Common myeloid progenitor, CD34-positive (primary cell): ENCODE data around the gene SYNM.

Experiments
- CTCF ChIA-PET: fragments of 350-600 bp; sonication (Branson Sonifier 250); formaldehyde crosslinking; loops from one replicate; lab custom pipeline; 2021; ENCODE audit warnings: antibody characterized with exemption; lab: Charles Lee
- POLR2A ChIA-PET: fragments of 350-600 bp; sonication (Branson Sonifier 250); formaldehyde crosslinking; loops from one replicate; lab custom pipeline; 2021; ENCODE audit warnings: antibody characterized with exemption; lab: Charles Lee
- DNase-seq, 3 donors: peaks; one replicate each; pipeline versions ENCODE4 v3.0.0 to v3.0.0-alpha.2; 2013
- H3K27ac ChIP-seq, 2 experiments: 1 replicate in 1 of 2; 2 replicates in 1 of 2; pipeline ENCODE4 v1.7.0; 2013; ENCODE audit warnings: inconsistent platforms in 2 of 2, low read length in 2 of 2, mild to moderate bottlenecking in 2 of 2, low read depth in 1 of 2, moderate library complexity in 1 of 2; ENCODE audit not compliant: severe bottlenecking in 2 of 2, insufficient read depth in 1 of 2, poor library complexity in 1 of 2
- H3K27me3 ChIP-seq, 5 experiments: replicated peaks in 2 of 5; 1 replicate in 3 of 5; 2 replicates in 2 of 5; pipeline versions ENCODE4 v1.6.1 to v1.7.0; 2013; ENCODE audit warnings: low read length in 4 of 5, mild to moderate bottlenecking in 2 of 5, moderate library complexity in 2 of 5, inconsistent platforms in 1 of 5; ENCODE audit not compliant: insufficient read depth in 5 of 5, control insufficient read depth in 4 of 5
- H3K36me3 ChIP-seq, 4 experiments: 1 replicate in 2 of 4; 2 replicates in 2 of 4; pipeline versions ENCODE4 v1.6.1 to v1.7.0; 2013; ENCODE audit warnings: low read length in 3 of 4, control low read depth in 1 of 4, mild to moderate bottlenecking in 1 of 4; ENCODE audit not compliant: control insufficient read depth in 4 of 4, insufficient read depth in 4 of 4
- H3K4me1 ChIP-seq, 4 experiments: 1 replicate in 3 of 4; 2 replicates in 1 of 4; pipeline versions ENCODE4 v1.6.1 to v1.7.1; 2013; ENCODE audit warnings: low read length in 3 of 4, mild to moderate bottlenecking in 3 of 4, control low read depth in 1 of 4, inconsistent platforms in 1 of 4, moderate library complexity in 1 of 4; ENCODE audit not compliant: control insufficient read depth in 4 of 4, insufficient read depth in 4 of 4; ENCODE audit errors: control extremely low read depth in 1 of 4
- H3K4me3 ChIP-seq, 7 experiments: 1 replicate in 4 of 7; 2 replicates in 3 of 7; pipeline versions ENCODE4 v1.5.1 to v1.7.0; 2013; ENCODE audit warnings: mild to moderate bottlenecking in 7 of 7, low read length in 6 of 7, moderate library complexity in 6 of 7, inconsistent platforms in 2 of 7, low read depth in 2 of 7, control low read depth in 1 of 7; ENCODE audit not compliant: insufficient read depth in 4 of 7, control insufficient read depth in 1 of 7; ENCODE audit errors: extremely low read depth in 1 of 7
- H3K9me3 ChIP-seq, 5 experiments: 1 replicate in 4 of 5; 2 replicates in 1 of 5; pipeline versions ENCODE4 v1.6.1 to v1.7.1; 2013; ENCODE audit warnings: low read length in 4 of 5, mild to moderate bottlenecking in 2 of 5, inconsistent platforms in 1 of 5, low read depth in 1 of 5, moderate library complexity in 1 of 5; ENCODE audit not compliant: control insufficient read depth in 4 of 5, insufficient read depth in 2 of 5; ENCODE audit errors: control extremely low read depth in 1 of 5
- WGBS: methylation state at CpG from one replicate; pipeline ENCODE4 v1.1.5; 2013; ENCODE audit not compliant: insufficient coverage; 5-methylcytosine and 5-hydroxymethylcytosine counted together

SYNM gene

DNA sequence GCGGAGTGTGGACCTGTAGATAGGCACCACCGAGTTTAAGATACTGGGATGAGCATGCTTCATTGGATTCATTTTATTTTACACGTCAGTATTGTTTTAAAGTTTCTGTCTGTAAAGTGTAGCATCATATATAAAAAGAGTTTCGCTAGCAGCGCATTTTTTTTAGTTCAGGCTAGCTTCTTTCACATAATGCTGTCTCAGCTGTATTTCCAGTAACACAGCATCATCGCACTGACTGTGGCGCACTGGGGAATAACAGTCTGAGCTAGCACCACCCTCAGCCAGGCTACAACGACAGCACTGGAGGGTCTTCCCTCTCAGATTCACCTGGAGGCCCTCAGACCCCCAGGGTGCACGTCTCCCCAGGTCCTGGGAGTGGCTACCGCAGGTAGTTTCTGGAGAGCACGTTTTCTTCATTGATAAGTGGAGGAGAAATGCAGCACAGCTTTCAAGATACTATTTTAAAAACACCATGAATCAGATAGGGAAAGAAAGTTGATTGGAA is 29.5 kb downstream of the SYNM start:
- H3K9me3 ChIP-seq = no peaks in the 10 kb centered on the region
- no peak overlapping the region for H3K27ac ChIP-seq
- H3K27me3 ChIP-seq = no peaks in the 10 kb centered on the region
- ChIA-PET CTCF (no interaction called here), POLR2A (no interaction called here)
- no peaks in the 10 kb centered on the region for H3K4me1 ChIP-seq
- WGBS = 86% methylated on average over 6 of the region's 11 CpGs
- no peak overlapping the region for H3K4me3 ChIP-seq
- DNase-seq = no peak
- H3K36me3 ChIP-seq = peaks cover 0 to 5% (median 0%) of the 10 kb centered on the region in 4 experiments

DNA sequence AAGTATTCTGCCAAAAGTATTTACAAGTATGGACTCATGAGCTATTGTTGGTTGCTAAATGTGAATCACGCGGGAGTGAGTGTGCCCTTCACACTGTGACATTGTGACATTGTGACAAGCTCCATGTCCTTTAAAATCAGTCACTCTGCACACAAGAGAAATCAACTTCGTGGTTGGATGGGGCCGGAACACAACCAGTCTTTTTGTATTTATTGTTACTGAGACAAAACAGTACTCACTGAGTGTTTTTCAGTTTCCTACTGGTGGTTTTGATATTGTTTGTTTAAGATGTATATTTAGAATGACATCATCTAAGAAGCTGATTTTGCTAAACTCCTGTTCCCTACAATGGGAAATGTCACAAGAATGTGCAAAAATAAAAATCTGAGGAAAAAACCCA is 30.3 kb downstream of the SYNM start:
- POLR2A ChIA-PET = no interaction called here
- CTCF ChIA-PET = no interaction called here

DNA sequence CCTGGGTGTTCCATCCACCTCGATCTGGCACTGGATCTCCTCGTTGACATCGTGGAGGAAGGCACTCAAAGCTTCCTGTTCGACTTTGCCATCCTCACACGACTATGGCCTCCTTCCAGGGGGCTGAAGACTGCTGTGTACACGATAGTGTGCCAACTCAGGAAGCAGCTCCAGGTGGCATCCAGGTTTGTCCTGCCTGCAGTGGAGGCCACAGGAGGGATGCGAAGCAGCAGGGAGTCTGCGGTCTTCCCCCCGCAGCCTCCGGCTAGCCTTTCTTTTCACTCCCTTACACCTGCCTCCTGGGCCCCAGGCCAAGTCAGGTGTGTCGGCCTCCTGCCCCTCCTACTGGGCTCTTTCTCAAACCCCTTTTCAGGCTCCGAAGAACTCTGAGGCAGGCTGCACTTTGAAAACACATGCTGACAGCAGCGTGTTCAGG is 32.2 kb downstream of the SYNM start:
- WGBS = 99% methylated on average over 13 of the region's 13 CpGs
- CTCF ChIA-PET = no interaction called here
- no peak overlapping the region for H3K27ac ChIP-seq

More for the DNA sequence above, 30.3 kb downstream of the SYNM start:
- DNase-seq = no peak
- H3K9me3 ChIP-seq = no peaks in the 10 kb centered on the region
- no peak overlapping the region for H3K4me3 ChIP-seq
- H3K27ac ChIP-seq = no peak overlapping the region
- no peaks in the 10 kb centered on the region for H3K27me3 ChIP-seq
- peaks cover 0 to 5% (median 0%) of the 10 kb centered on the region in 4 experiments for H3K36me3 ChIP-seq
- WGBS = 91% methylated on average over 4 of the region's 4 CpGs
- no peaks in the 10 kb centered on the region for H3K4me1 ChIP-seq

DNA sequence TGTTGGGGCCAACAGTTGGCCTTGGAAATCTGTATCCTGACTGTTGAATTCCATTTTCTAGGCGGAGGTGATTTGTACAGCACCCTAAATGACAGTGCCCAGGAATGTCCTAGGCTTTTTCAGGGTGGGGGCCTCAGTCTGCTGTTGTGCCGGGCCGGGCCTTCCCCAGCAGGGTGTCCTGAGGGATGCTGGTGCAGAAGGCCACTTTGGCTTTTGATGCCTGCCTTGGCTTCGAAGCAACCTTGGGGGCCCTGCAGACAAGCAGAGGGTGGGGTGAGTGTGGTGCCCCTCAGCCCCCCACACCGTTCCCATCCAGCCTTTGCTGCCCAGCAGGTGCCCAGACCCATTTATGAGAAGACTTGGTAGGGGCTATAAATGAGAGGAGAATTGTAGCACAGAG is 33.0 kb downstream of the SYNM start:
- Histone ChIP-seq H3K9me3 (peaks cover 0 to 3% (median 0%) of the 10 kb centered on the region in 5 experiments), H3K4me3 (no peak overlapping the region), H3K4me1 (no peaks in the 10 kb centered on the region), H3K36me3 (peaks cover 0 to 5% (median 0%) of the 10 kb centered on the region in 4 experiments), H3K27me3 (no peaks in the 10 kb centered on the region), H3K27ac (no peak overlapping the region)
- DNase-seq = no peak
- 100% methylated on average over 2 of the region's 5 CpGs for WGBS
- CTCF ChIA-PET = no interaction called here
- POLR2A ChIA-PET = no interaction called here

More for the DNA sequence above, 32.2 kb downstream of the SYNM start:
- Histone ChIP-seq H3K36me3 (peaks cover 0 to 5% (median 0%) of the 10 kb centered on the region in 4 experiments), H3K9me3 (peaks cover 0 to 2% (median 0%) of the 10 kb centered on the region in 5 experiments), H3K27me3 (no peaks in the 10 kb centered on the region), H3K4me1 (no peaks in the 10 kb centered on the region), H3K4me3 (no peak overlapping the region)
- DNase-seq = no peak
- POLR2A ChIA-PET = no interaction called here

DNA sequence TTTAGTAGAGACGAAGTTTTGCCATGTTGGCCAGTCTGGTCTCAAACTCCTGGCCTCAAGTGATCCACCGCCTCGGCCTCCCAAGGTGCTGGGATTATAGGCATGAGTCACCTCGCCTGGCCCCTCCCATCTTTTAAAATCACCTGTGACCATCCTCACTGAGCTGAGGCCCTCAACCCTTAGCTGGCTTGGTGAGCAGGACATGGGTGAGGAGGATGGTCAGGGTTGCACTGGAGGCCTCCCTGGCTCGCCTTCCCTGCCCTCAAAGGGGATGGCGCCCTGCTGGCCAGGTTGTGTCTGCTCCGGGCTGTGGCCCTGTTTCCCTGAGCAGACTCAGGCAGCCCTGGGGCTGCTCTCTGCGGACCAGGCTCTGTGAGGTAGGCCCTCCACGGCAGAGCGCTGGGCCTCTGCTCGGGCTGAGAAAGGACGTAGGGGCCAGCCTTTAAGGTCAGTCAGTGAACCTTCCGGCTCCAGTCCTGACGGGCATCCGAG is 33.7 kb downstream of the SYNM start:
- WGBS = 95% methylated on average over 15 of the region's 15 CpGs
- H3K4me1 ChIP-seq = no peaks in the 10 kb centered on the region
- POLR2A ChIA-PET = no interaction called here

DNA sequence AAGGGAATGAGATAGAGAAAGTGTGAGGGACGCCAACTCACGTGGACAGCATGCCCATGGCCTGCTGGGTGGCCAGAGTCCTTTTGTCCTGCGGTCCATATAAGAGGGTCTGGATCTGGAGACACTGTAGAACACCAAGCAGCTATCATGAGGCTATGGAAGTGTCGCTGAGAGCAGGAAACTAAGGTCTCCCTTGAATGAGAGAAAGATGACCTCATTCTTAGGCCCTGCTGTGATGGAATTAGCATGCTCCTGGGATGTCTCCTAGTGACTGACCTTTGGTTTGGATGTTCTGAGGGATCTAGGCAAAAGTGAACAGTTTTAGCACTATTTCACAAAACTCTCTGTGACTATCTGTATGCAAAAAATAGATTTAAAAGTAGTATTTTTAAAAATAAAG is 34.4 kb downstream of the SYNM start:
- H3K4me1 ChIP-seq = no peaks in the 10 kb centered on the region
- ChIA-PET CTCF (no interaction called here), POLR2A (no interaction called here)
- H3K27me3 ChIP-seq = no peaks in the 10 kb centered on the region
- H3K36me3 ChIP-seq = peaks cover 0 to 5% (median 0%) of the 10 kb centered on the region in 4 experiments
- no peak overlapping the region for H3K4me3 ChIP-seq
- peaks cover 0 to 3% (median 0%) of the 10 kb centered on the region in 5 experiments for H3K9me3 ChIP-seq
- no peak overlapping the region for H3K27ac ChIP-seq
- DNase-seq = no peak
- 92% methylated on average over 3 of the region's 4 CpGs for WGBS

More for the DNA sequence above, 33.7 kb downstream of the SYNM start:
- no peak for DNase-seq
- Histone ChIP-seq H3K4me3 (no peak overlapping the region), H3K36me3 (peaks cover 0 to 5% (median 0%) of the 10 kb centered on the region in 4 experiments), H3K27me3 (no peaks in the 10 kb centered on the region), H3K9me3 (peaks cover 0 to 3% (median 0%) of the 10 kb centered on the region in 5 experiments), H3K27ac (no peak overlapping the region)
- CTCF ChIA-PET = no interaction called here

DNA sequence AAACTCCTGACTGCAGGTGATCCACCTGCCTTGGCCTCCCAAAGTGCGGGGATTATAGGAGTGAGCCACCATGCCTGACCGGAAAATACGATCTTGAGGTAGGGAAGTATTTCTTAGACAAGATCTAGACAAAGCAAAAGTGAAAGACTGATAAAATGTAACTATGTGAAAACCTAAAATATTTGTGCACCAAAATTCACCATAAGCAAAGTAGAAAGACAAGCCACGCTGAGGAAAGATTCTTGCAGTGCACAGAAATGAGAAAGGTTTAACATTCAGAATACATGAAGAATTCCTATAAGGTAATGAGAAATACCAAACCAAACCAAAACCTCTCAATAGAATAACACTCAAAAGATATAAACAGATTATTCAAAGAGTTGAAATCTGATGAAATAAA is 35.7 kb downstream of the SYNM start:
- Histone ChIP-seq H3K9me3 (peaks cover 0 to 3% (median 0%) of the 10 kb centered on the region in 5 experiments), H3K27me3 (no peaks in the 10 kb centered on the region), H3K4me1 (peaks cover 0 to 2% (median 0%) of the 10 kb centered on the region in 4 experiments), H3K36me3 (peaks cover 0 to 5% (median 0%) of the 10 kb centered on the region in 4 experiments), H3K4me3 (no peak overlapping the region), H3K27ac (no peak overlapping the region)
- POLR2A ChIA-PET = no interaction called here
- no peak for DNase-seq
- WGBS = 94% methylated on average over 2 of the region's 4 CpGs
- CTCF ChIA-PET = no interaction called here
